Measurements from ENCODE around the gene ERBIN.
"Not testable (repeated sequence)": the region's sequence is repeated elsewhere in the genome, so short reads cannot be mapped to it uniquely, and the experiment has no call there.

The ERBIN gene

GRCh38 chr5:66001952-66002351 lies 75.6 kb downstream of the ERBIN start:
- no peak for DNase-seq (ENCODE audit: low read depth in 2 of 2)

GRCh38 chr5:66002415-66002814 lies 76.0 kb downstream of the ERBIN start:
- no peak for DNase-seq (ENCODE audit: low read depth in 2 of 2)

GRCh38 chr5:66004216-66004615 lies 77.8 kb downstream of the ERBIN start:
- no peak for DNase-seq (ENCODE audit: low read depth in 2 of 2)

- DNase-seq (ENCODE audit: low read depth in 2 of 2): no peak
These were observed 82.9 kb downstream of the ERBIN start for GRCh38 chr5:66009277-66009676.

- no peak for DNase-seq (ENCODE audit: low read depth in 2 of 2)
These were observed 84.1 kb downstream of the ERBIN start for GRCh38 chr5:66010476-66010875.

- DNase-seq (ENCODE audit: low read depth in 2 of 2): no peak
These were observed 85.9 kb downstream of the ERBIN start for GRCh38 chr5:66012271-66012670.

- no peak for DNase-seq (ENCODE audit: low read depth in 2 of 2)
These were observed 87.0 kb downstream of the ERBIN start for GRCh38 chr5:66013397-66013796.

- DNase-seq (ENCODE audit: low read depth in 2 of 2): no peak
These were observed 87.5 kb downstream of the ERBIN start for GRCh38 chr5:66013906-66014305.

GRCh38 chr5:66015196-66015960 lies 89.0 kb downstream of the ERBIN start:
- no peak for DNase-seq (ENCODE audit: low read depth in 2 of 2)

- DNase-seq (ENCODE audit: low read depth in 2 of 2): no peak
These were observed 95.2 kb downstream of the ERBIN start for GRCh38 chr5:66021585-66021984.

- no peak for DNase-seq (ENCODE audit: low read depth in 2 of 2)
These were observed 112.9 kb downstream of the ERBIN start for GRCh38 chr5:66039296-66039695.

GRCh38 chr5:66039701-66040100 lies 113.3 kb downstream of the ERBIN start:
- no peak for DNase-seq (ENCODE audit: low read depth in 2 of 2)

GRCh38 chr5:66041627-66042026 lies 115.3 kb downstream of the ERBIN start:
- DNase-seq (ENCODE audit: low read depth in 2 of 2): no peak

GRCh38 chr5:66057239-66057638 lies 130.9 kb downstream of the ERBIN start:
- DNase-seq (ENCODE audit: low read depth in 2 of 2): no peak

- DNase-seq (ENCODE audit: low read depth in 2 of 2): not testable (repeated sequence)
These were observed 134.9 kb downstream of the ERBIN start for GRCh38 chr5:66061320-66061719.

- DNase-seq (ENCODE audit: low read depth in 2 of 2): not testable (repeated sequence)
These were observed 136.7 kb downstream of the ERBIN start for GRCh38 chr5:66063061-66063460.

- no peak for DNase-seq (ENCODE audit: low read depth in 2 of 2)
These were observed 140.5 kb downstream of the ERBIN start for GRCh38 chr5:66066826-66067225.

GRCh38 chr5:66072031-66072430 lies 145.7 kb downstream of the ERBIN start:
- no peak for DNase-seq (ENCODE audit: low read depth in 2 of 2)

- DNase-seq (ENCODE audit: low read depth in 2 of 2): no peak
These were observed 148.5 kb downstream of the ERBIN start for GRCh38 chr5:66074901-66075300.

- no peak for DNase-seq (ENCODE audit: low read depth in 2 of 2)
These were observed 154.3 kb downstream of the ERBIN start for GRCh38 chr5:66080664-66081063.

GRCh38 chr5:66089384-66089783 lies 163.0 kb downstream of the ERBIN start:
- no peak for DNase-seq (ENCODE audit: low read depth in 2 of 2)

- DNase-seq (ENCODE audit: low read depth in 2 of 2): no peak
These were observed 174.5 kb downstream of the ERBIN start for GRCh38 chr5:66100851-66101250.

GRCh38 chr5:66113160-66113559 lies 186.8 kb downstream of the ERBIN start:
- no peak for DNase-seq (ENCODE audit: low read depth in 2 of 2)

- no peak for DNase-seq (ENCODE audit: low read depth in 2 of 2)
These were observed 191.9 kb downstream of the ERBIN start for GRCh38 chr5:66118304-66118703.

Measured in stimulated activated CD8-positive, alpha-beta memory T cell treated with anti-CD3 and anti-CD28 coated beads, Interleukin-15, amount 100 ng/mL, for 48 hours (primary cell).